BLaER1 (cell line): ENCODE results near the gene BICRA.

ENCODE experiments used
- H3K27ac ChIP-seq: shearing (Covaris generic); formaldehyde crosslinking; 2 replicates; pipeline ENCODE4 v1.8.1; 2022
- H3K27me3 ChIP-seq: shearing (Covaris generic); formaldehyde crosslinking; 2 replicates; pipeline ENCODE4 v1.8.1; 2022
- H3K36me3 ChIP-seq: shearing (Covaris generic); formaldehyde crosslinking; 2 replicates; pipeline ENCODE4 v1.8.1; 2022
- H3K4me1 ChIP-seq: shearing (Covaris generic); formaldehyde crosslinking; 2 replicates; pipeline ENCODE4 v1.8.1; 2022
- H3K4me2 ChIP-seq: shearing (Covaris generic); formaldehyde crosslinking; 2 replicates; pipeline ENCODE4 v1.8.1; 2022
- H3K4me3 ChIP-seq: shearing (Covaris generic); formaldehyde crosslinking; 2 replicates; pipeline ENCODE4 v1.8.1; 2022
- H3K9ac ChIP-seq: shearing (Covaris generic); formaldehyde crosslinking; 2 replicates; pipeline ENCODE4 v1.8.1; 2022
- H3K9me3 ChIP-seq: shearing (Covaris generic); formaldehyde crosslinking; 2 replicates; pipeline ENCODE4 v1.8.1; 2022
- H4K20me1 ChIP-seq: shearing (Covaris generic); formaldehyde crosslinking; 2 replicates; pipeline ENCODE4 v1.8.1; 2022
- Cebpa-rat ChIP-seq: shearing (Covaris generic); IDR thresholded peaks from 2 replicates; pipeline ENCODE4 v1.8.1; 2022

The BICRA gene

DNA sequence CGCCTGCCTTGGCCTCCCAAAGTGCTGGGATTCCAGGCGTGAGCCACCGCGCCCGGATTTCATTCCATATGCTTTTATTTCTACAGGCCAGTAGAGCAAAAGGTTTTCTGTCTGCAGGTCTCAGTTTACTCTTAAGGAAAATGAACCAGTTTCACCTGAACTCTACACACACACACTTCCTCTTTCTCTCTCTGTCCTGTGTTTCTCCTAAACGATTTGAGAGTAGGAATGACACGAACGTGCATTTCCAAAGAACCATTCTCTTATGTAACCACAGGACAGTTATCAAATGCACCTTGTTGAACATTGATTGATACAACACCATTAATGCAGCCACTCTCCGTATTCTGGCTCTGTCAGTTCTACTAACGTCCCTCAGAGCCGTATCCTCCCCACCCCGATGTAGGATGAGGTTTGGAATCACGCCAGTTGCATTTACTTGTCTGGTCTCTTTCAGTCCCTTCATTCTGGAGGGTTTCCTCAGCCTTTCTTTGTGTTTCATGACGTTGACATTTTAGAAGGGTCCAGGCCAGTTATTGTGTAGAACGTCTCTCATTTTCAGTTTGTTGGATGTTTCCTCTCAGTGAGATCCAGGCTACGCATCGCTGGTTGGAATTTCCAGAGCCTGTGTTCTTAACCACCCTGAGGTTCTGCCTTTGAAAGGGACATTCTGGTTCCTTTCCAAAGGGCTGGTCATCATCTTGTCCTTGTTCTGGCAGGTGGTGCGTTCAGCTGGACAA lies 36.0 kb downstream of the BICRA start:
- Histone ChIP-seq H3K9me3 (peaks cover 3% of the 10 kb centered on the region; the same call in 1 of the 2 replicates), H3K36me3 (peaks cover 56% of the 10 kb centered on the region), H3K9ac (no peak overlapping the region)

DNA sequence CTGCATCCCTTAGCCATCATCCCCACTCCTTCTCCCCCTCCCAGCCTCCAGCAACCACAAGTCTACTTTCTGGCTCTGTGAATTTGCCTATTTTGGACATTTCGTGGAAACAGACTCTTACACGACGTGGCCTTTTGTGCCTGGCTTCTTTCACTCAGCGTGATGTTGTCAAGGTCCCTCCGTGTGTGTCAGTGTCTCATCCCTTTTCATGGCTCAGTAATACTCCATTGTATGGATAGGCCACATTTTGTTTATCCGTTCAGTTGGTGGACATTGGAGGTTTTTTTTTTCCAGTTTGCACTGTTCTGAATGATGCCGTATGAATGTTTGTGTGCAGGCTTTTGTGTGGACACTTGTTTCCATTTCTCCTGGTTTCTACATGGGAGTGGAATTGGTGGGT lies 38.0 kb downstream of the BICRA start:
- Histone ChIP-seq H3K4me1 (peaks cover 6% of the 10 kb centered on the region; the same call in 1 of the 2 replicates), H3K4me3 (no peak overlapping the region), H3K27me3 (no peaks in the 10 kb centered on the region), H3K9ac (no peak overlapping the region), H3K27ac (no peak overlapping the region), H3K36me3 (peaks cover 69% of the 10 kb centered on the region), H3K4me2 (no peak overlapping the region), H4K20me1 (peaks cover 98% of the 10 kb centered on the region), H3K9me3 (peaks cover 3% of the 10 kb centered on the region; the same call in 1 of the 2 replicates)
- TF ChIP-seq Cebpa-rat, result no peak

More for the DNA sequence above, 36.0 kb downstream of the BICRA start:
- Histone ChIP-seq H3K4me2 (no peak overlapping the region), H3K27ac (no peak overlapping the region), H3K4me1 (peaks cover 6% of the 10 kb centered on the region; the same call in 1 of the 2 replicates), H3K27me3 (no peaks in the 10 kb centered on the region), H3K4me3 (no peak overlapping the region), H4K20me1 (peaks cover 98% of the 10 kb centered on the region)
- no peak for TF ChIP-seq Cebpa-rat

DNA sequence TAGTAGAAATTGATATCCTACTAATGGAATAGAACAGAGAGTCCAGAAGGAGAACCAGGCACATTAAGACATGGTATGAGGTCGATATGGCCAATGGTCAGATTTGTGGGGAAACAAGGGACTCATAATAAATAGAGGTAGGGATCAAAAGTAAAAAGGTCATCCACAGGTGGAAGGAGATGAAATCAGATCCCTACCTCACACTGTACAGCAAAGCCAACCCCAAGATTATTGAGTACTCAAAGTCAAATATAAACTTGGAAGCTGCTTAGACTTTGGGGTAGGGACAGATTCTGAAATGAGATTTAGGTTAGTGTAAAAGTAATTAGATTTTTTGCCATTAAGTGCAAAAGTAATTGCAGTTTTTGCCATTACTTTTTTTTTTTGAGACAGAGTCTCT lies 40.7 kb downstream of the BICRA start:
- Histone ChIP-seq H3K4me1 (no peaks in the 10 kb centered on the region), H3K4me2 (no peak overlapping the region), H4K20me1 (peaks cover 100% of the 10 kb centered on the region), H3K9me3 (peaks cover 3% of the 10 kb centered on the region; the same call in 1 of the 2 replicates), H3K27me3 (no peaks in the 10 kb centered on the region), H3K27ac (no peak overlapping the region), H3K4me3 (no peak overlapping the region), H3K36me3 (peaks cover 77% of the 10 kb centered on the region), H3K9ac (no peak overlapping the region)
- no peak for TF ChIP-seq Cebpa-rat

DNA sequence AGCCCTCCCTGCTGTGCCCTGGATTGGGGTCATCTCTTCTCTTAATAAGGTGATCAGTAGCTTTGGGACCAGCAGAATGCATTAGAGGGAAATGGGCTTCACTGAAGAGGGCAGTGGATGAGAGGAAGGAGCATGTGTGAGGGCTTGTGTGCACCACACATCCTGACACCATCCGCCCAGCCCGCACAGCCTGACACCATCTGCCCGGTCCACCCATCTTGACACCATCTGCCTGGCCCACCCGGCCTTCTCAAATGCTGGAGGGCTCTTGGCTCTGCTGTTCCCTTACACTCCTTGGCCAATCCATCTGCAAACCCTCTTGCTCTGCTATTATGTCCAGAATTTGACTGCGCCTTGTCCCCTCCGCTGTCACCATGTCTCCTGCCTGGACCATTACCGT lies 41.8 kb downstream of the BICRA start:
- no peak for TF ChIP-seq Cebpa-rat
- no peaks in the 10 kb centered on the region for H3K27me3 ChIP-seq
- H3K36me3 ChIP-seq, result peaks cover 69% of the 10 kb centered on the region
- peaks cover 3% of the 10 kb centered on the region; the same call in 1 of the 2 replicates for H3K9me3 ChIP-seq
- no peak overlapping the region for H3K4me3 ChIP-seq
- no peak overlapping the region for H3K27ac ChIP-seq
- H3K9ac ChIP-seq, result no peak overlapping the region
- peaks cover 100% of the 10 kb centered on the region for H4K20me1 ChIP-seq
- no peak overlapping the region for H3K4me2 ChIP-seq
- H3K4me1 ChIP-seq, result no peaks in the 10 kb centered on the region

DNA sequence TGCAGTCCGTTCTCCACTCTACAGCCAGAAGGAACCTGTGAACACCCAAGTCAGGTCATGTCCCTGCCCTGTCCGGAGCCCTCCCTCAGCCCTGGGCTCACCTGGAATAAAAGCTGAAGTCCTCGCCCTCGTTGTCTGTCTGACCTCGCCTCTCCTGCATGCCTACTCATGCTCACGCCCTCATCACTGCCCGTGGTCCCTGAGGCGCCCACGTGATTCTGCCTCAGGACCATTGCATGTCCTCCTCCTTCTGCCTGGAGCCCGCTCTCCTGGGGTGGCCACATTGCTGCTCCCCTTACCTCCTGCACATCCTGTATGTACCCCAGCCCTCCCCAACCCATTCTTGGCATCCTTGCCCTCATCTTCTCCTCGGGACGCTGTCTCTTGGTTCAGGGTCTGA lies 42.2 kb downstream of the BICRA start:
- Histone ChIP-seq H3K4me1 (no peaks in the 10 kb centered on the region), H4K20me1 (peaks cover 100% of the 10 kb centered on the region), H3K4me3 (no peak overlapping the region), H3K27ac (no peak overlapping the region), H3K27me3 (no peaks in the 10 kb centered on the region), H3K9me3 (peaks cover 3% of the 10 kb centered on the region; the same call in 1 of the 2 replicates), H3K9ac (no peak overlapping the region), H3K4me2 (no peak overlapping the region), H3K36me3 (peaks cover 65% of the 10 kb centered on the region)
- no peak for TF ChIP-seq Cebpa-rat

DNA sequence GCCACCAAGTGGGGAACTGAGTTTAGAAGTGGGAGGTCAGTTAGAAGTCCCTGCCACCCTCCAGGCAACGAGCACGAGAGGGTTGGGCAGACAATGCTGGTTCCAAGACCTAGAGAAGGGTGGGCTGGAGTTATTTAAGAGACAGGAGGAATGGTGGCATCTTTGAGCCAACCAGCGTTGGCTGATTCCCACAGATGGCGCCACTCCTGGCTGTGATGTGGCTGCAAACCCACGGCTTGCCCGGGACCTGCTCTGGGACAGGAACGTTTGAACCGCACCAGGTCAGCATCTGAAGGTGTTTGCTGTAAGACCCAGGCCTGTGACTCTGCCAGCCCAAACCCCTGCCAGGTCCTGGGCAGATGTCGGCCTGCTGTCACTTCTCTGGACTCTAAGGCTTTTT lies 42.8 kb downstream of the BICRA start:
- no peaks in the 10 kb centered on the region for H3K27me3 ChIP-seq
- peaks cover 59% of the 10 kb centered on the region for H3K36me3 ChIP-seq
- H3K4me2 ChIP-seq, result no peak overlapping the region
- H3K4me3 ChIP-seq, result no peak overlapping the region
- H4K20me1 ChIP-seq, result peaks cover 100% of the 10 kb centered on the region
- TF ChIP-seq Cebpa-rat, result no peak
- H3K9ac ChIP-seq, result no peak overlapping the region
- H3K4me1 ChIP-seq, result no peaks in the 10 kb centered on the region
- H3K27ac ChIP-seq, result no peak overlapping the region
- peaks cover 3% of the 10 kb centered on the region; the same call in 1 of the 2 replicates for H3K9me3 ChIP-seq

DNA sequence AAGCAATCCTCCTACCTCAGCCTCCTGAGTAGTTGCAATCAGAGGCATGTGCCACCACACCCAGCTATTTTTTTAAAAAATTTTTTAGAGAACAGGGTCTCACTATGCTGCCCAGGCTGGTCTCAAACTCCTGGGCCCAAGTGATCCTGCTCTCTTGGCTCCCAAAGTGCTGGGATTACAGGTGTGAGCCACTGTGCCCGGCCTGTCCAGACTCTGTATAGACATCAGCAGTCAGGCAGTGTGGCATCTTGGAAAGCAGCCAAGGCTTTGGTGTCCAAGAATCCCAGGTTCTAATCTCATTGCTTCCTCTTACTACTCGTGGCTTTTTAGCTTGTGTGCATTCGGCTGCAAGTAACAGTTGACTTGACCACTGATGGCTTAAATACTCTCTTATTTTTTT lies 43.4 kb downstream of the BICRA start:
- H4K20me1 ChIP-seq, result peaks cover 100% of the 10 kb centered on the region
- no peak overlapping the region for H3K27ac ChIP-seq
- H3K4me3 ChIP-seq, result no peak overlapping the region

DNA sequence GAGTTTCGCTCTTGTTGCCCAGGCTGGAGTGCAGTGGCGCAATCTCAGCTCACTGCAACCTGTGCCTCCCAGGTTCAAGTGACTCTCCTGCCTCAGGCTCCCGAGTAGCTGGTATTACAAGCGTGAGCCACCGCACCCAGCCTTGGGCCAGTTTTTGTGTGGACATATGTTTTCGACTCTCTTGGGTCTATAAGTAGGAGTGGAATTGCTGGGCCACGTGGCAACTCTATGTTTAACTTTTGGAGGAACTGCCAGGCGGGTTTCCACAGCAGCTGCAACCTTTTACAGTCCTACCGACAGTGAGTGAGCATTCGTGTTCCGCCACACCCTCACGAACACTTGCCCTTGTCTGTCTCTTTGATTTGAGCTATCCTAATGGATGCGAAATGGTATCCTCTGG lies 44.9 kb downstream of the BICRA start:
- no peak for TF ChIP-seq Cebpa-rat
- H3K36me3 ChIP-seq, result peaks cover 47% of the 10 kb centered on the region
- peaks cover 100% of the 10 kb centered on the region for H4K20me1 ChIP-seq
- H3K27ac ChIP-seq, result no peak overlapping the region
- no peak overlapping the region for H3K4me3 ChIP-seq
- no peaks in the 10 kb centered on the region for H3K4me1 ChIP-seq
- no peaks in the 10 kb centered on the region for H3K27me3 ChIP-seq
- no peak overlapping the region for H3K4me2 ChIP-seq
- H3K9me3 ChIP-seq, result no peaks in the 10 kb centered on the region; the same call in 1 of the 2 replicates
- no peak overlapping the region for H3K9ac ChIP-seq

More for the DNA sequence above, 43.4 kb downstream of the BICRA start:
- Histone ChIP-seq H3K27me3 (no peaks in the 10 kb centered on the region), H3K36me3 (peaks cover 53% of the 10 kb centered on the region), H3K9me3 (no peaks in the 10 kb centered on the region; the same call in 1 of the 2 replicates), H3K4me1 (no peaks in the 10 kb centered on the region), H3K4me2 (no peak overlapping the region), H3K9ac (no peak overlapping the region)
- no peak for TF ChIP-seq Cebpa-rat

DNA sequence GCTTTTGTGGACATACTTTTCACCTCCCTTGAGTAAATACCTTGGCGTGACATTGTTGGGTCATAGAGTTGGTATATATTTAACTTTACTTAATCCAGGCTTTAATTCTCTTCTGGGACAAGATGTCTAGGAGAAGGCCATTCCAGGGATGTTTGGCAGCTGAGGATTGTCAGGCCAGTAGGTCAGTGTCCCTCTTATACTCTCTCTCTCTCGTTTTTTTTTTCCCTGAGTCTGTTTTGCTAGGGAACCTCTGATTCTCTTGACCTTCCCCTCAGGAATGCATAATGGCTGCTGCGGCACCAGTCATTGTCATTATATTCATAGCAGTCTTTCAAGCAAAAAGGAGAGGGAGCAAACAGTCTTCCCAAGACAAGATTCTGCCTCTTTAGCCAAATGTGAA lies 48.8 kb downstream of the BICRA start:
- Histone ChIP-seq H3K27ac (no peak overlapping the region), H3K36me3 (peaks cover 36% of the 10 kb centered on the region), H3K4me1 (no peaks in the 10 kb centered on the region), H3K4me3 (no peak overlapping the region), H3K4me2 (no peak overlapping the region), H3K9ac (no peak overlapping the region), H3K27me3 (no peaks in the 10 kb centered on the region), H3K9me3 (no peaks in the 10 kb centered on the region), H4K20me1 (peaks cover 100% of the 10 kb centered on the region)
- no peak for TF ChIP-seq Cebpa-rat

DNA sequence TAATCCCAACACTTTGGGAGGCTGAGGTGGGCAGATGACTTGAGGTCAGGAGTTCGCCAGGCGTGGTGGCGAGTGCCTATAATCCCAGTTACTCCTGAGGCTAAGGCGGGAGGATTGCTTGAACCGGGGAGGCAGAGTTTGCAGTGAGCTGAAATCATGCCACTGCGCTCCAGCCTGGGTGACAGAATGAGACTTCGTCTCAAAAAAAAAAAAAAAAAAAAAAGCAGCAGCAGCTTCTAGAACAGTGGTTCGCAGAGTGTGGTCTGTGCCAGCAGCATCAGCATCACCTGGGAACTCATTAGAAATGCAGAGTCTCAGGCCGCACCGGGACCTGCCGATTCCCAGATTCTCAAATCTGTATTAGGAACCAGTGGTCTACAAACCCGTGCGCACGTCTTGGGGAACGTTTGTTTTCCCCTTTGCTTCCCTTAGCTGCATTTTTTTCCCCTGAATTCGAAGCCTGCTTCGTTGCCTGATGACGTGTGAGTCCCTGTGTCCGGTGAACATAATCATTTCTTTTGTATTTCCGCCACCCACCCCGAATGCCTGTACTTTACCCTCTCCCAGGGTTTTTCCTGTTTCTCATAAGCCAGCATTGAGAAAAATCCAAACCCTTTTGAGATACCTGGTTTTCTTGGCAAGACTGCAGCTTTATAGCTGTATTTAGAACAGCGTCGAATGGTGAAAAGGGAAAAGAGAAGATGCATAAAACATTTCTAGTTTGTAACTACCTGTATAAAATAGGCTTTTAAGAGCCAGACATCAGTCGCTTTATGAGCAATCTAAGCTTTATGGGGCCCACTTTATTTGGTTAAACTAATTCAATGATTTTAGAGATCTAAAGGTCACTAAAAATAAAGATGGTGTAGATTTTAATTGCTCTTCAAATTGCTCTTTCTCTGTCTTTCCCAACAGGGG lies 49.8 kb downstream of the BICRA start:
- Histone ChIP-seq H3K4me1 (no peaks in the 10 kb centered on the region), H3K4me3 (no peak overlapping the region), H3K4me2 (no peak overlapping the region), H3K27me3 (no peaks in the 10 kb centered on the region), H3K9ac (no peak overlapping the region), H3K9me3 (no peaks in the 10 kb centered on the region), H4K20me1 (peaks cover 100% of the 10 kb centered on the region), H3K36me3 (peaks cover 39% of the 10 kb centered on the region), H3K27ac (no peak overlapping the region)
- TF ChIP-seq Cebpa-rat, result no peak
